Left hindlimb (tissue), 1 donor: ENCODE measurements around the gene CLEC14A.

Source experiments
- DNase-seq: peaks from one replicate; pipeline ENCODE4 v3.0.0-alpha.2; 2018

The CLEC14A gene

DNA sequence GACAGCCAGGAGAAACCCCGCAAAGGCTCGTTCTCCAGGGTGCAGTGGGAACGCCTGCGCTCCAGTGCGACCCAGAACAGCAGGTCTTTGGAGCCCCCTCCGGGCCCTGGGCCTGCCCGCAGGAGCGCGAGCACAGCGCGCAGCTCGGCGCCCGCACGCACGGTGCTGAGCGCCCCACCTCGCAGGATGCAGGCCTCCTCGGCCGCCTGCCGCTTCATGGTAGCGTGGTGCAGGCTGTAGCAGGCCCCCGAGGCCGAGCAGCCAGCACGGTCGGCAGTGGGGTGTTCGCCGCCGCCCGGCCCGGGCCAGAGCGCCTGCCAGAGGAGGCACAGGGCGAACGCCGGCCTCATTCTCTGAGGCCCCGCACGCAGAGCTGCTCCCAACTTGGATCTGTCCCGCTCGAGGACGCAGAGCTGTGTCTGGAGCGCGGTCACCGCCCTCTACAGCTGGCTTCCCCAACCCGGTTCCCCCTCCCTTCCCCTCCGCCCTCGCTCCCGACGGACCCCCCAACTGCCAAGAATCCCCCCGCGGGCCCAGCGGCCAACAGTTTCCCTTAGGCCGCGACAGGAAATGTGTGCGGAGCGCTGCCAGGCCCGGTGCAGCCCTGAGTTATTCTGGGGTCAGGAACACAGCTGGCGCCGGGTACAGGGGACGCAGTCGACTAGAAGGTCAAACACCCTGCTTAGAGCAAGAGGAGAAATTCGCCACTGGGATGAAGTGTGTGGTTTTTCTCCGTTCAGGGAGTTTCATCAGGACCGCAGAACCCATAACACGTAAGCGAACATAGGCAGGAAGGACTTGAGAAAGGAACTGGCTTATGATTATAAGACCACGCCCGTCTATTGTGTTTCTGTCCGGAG lies at the start of gene CLEC14A:
TSS of gene CLEC14A (minus strand) at position 421 of the 860 bp plus-strand sequence. CDS start at position 350, 71 bp downstream.
- DNase-seq: peak; percentile 80

DNA sequence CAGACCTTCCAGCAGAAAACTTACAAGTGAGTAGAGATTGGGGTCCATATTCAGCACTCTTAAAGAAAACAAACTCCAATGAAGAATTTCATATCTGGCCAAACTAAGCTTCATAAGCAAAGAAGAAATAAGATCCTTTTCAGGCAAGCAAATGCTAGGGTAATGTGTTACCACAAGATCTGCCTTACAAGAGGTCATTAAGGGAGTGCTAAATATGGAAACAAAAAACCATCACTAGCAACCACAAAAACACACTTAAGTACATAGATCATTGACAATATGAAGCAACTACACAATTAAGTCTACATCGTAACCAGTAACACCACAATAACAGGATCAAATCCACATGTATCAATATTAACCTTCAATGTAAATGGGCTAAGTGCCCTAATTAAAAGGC lies 47.1 kb upstream of the CLEC14A start:
- DNase-seq: no peak

GRCh38 chr14:38302034-38302433 lies 46.1 kb upstream of the CLEC14A start:
- DNase-seq: no peak

DNA sequence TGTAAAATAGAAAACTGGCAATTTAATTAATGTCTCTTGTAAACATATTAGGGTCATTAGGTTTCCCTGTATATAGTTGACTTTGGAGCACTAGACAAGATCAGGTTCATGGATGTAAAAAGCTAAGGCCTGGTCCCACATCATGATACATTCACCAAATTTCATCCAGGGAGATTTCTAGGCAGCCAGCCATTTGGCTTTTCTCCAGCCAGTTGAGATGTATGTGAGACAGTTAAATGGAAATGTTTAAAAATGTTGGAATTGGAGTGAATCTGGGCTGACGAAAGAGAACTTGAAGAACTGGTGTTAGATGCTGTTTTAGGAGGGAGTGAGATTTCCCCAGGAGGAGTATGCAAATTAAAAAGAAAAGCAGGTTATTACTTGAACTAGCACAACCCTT lies 41.8 kb upstream of the CLEC14A start:
- no peak for DNase-seq

GRCh38 chr14:38291681-38292467 lies 36.0 kb upstream of the CLEC14A start:
- DNase-seq: no peak

DNA sequence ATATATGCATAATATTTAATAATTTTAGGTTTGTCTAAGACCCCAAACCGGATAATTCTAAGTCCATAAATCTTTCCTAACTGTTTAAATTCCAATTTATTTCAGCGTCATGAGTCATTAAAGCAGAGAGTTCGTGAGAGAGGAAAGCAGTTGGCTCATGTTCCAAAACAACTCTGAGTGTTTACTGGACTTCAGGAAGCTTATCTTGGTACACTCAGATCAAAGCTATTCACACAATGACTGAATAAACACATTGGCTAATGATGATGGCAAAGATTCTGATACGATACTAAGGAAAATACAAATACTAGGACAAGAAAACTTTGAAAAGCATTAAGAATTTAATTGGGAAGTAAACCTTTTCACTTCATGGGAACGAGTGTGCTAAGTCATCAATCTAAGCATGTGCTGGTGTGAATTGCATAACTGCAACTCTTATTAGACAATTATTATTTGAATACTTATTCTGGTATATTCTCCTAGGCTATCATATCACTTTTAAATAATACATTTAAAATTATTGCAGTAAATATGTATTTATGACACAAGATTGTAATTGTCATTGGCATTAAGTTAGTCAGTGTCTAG lies 34.8 kb upstream of the CLEC14A start:
- no peak for DNase-seq

DNA sequence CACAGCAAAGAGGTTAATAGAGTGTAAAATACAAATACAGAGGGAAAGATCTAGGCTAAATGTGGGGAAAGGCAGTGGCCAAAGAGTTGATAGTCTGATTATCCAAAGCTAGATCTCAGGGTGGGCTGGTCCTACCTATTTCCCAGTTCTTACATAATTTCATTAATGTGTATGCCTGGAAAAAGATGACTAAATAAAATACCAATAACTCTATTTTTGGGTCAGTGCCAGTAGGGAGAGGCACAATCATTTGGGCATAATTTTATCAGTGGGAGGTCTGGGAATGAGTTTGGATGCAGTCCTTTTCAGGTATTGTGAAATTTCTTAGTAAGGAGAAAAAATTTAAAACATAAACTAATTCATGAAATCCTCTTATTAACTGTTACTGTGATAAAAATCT lies 30.6 kb upstream of the CLEC14A start:
- no peak for DNase-seq

DNA sequence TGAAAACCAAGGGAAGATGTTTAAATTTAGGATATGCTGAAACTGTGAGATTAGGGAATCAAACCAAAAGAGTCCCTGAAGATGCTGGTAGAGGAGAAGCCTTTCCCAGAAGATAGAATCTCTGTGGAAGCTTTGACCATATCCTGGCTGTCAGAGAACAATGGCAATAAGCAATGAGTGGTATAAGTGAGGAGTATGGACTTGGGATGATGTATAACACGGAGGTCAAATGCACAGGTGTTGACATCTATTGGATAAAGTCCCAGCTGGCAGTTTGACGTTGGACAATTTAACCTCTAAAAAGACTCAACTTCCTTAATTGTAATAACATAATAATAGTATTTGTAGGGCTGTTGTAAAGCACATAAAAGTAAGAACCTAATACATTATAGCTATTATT lies 30.1 kb upstream of the CLEC14A start:
- no peak for DNase-seq

- DNase-seq: no peak
Observed at GRCh38 chr14:38282936-38283335, 27.0 kb upstream of the CLEC14A start.

- DNase-seq: no peak
Observed at GRCh38 chr14:38280081-38280480, 24.2 kb upstream of the CLEC14A start.

GRCh38 chr14:38279572-38279971 lies 23.7 kb upstream of the CLEC14A start:
- no peak for DNase-seq

DNA sequence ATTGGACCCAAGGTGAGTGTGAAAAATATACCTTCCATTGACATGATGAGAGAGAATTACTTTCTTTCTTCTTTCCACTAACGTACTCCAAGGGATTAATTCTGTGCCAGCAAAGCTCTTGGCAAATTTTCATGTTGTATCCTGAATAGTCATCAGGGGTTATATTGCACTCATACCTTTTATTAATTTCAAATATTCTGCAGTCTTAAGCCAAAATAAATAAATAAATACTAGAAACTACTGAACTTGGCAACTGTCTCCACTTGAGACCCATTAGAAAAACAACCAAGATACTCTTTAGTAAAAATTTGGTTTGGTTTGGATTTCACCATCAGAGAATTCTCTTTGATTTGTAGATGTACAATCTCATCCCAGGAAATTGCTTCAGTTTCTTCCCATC lies 22.1 kb upstream of the CLEC14A start:
- no peak for DNase-seq

- DNase-seq: no peak
Observed at GRCh38 chr14:38262844-38263243, 7.0 kb upstream of the CLEC14A start.

GRCh38 chr14:38261620-38262019 lies 5.7 kb upstream of the CLEC14A start:
- no peak for DNase-seq

DNA sequence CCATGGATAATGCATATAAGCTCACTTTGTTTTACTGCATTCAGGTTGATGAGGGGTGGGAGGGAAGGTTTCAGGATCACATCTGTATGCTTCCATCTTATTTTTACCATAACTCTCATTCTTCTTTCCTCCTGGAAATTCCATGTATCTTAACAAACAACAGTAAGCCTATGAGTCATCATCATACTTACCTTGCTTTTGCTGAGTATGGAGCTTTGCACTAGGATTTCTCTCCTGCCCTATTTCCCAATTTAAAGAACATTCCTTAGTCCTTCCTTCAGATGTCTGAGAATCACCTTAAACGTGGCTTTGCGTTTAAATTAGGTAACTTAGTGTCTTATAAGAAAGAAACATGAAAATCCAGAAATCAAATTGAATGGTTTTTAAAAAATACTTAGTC lies 1.6 kb upstream of the CLEC14A start:
- DNase-seq: no peak

GRCh38 chr14:38256533-38256840 lies 594 bp upstream of the CLEC14A start:
- peak; percentile 78 for DNase-seq

DNA sequence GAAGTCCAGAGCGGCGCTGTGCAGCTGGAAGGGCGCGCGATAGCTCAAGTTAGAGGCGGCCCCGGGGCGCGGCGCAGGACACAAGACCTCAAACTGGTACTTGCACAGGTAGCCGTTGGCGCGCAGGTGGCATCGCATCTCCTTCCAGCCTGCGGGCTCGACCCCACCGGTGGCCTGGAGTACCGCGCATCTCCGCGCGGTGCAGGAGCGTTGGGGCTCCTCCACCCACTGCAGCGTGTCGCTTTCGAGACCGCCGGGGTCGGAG lies 553 bp downstream of the CLEC14A start:
- DNase-seq: peak; percentile 46

DNA sequence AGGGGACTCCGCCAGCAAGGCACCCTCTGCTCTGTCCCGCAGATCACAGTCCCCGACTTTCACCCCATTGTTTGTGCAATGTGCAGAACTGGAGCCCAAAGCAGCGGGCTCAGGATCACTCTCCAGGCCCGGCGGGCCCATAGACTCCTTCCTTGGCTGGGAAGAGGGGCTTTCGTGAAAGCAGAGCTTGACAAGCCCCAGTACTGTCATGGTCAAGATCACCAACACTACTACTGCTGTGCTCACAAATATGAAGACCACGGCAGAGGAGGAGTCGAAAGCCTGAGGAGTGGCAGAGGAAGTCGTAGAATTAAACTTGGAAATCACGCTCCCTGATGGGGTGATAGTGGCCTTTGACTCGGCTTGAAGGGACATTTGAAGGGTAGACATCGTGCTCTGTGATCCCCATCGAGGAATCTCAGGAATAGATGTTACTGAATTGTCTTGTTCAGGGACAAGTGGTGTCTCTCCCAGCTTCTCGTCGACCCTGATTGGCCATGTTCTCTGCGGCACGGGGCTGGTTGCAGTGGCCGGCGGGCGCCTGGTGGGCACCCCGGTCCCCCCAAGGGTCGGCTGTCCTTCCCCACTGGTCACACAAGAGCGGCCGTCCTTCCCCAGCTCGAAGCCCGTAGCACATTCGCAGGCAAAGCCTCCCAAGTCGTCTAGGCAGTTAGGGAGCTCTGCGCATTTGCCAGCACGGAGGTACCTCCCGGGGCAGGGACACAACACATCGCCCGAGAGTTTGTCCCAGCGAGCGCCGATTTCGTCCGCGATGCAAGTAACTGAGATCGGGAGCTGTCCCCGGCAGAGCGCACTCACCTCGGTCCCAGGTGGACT lies 1.1 kb downstream of the CLEC14A start:
- DNase-seq: no peak

- no peak for DNase-seq
Observed at GRCh38 chr14:38253676-38254075, 2.2 kb downstream of the CLEC14A start.

DNA sequence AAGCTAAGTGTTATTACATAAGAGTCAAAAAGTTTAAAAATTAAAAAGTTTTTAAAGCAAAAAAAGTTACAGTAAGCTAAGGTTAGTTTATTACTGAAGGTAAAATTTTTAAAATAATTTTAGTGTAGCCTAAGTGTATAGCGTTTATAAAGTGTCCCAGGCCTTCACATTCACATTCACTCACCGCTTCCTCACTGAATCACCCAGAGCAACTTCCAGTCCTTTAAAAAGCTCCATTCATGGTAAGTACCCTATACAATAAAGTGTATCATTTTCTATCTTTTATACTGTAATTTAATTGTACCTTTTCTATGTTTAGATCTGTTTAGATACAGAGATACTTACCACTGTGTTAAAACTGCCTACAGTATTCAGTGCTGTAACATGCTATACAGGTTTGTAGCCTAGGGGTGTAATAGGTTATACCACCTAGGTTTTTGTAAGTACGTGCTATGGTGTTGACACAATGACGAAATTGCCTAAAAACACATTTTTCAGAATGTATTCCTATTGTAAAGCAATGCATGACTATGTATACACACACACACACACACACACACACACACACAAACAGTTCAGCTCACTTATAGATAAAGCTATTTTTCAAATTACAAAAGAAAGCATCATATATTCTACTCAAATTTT lies 3.7 kb downstream of the CLEC14A start:
- no peak for DNase-seq

DNA sequence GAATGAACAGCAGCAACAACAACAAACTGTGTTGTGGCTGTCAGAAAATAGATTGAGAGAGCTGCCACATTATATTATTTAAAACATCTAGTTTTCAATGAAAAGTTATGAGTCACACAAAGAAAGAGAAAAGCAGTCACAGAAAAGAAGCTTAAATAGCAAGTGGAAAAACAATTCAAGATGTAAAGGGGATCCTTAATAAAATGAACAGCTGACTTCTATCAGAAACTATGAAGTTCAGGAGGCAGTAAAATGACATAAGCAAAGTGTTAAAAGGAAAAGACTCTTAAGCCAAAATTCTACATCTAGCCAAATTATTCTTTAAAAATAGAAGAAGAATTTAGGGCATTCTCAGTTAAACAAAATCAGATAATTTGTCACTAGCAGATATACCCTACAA lies 5.6 kb downstream of the CLEC14A start:
- DNase-seq: no peak

DNA sequence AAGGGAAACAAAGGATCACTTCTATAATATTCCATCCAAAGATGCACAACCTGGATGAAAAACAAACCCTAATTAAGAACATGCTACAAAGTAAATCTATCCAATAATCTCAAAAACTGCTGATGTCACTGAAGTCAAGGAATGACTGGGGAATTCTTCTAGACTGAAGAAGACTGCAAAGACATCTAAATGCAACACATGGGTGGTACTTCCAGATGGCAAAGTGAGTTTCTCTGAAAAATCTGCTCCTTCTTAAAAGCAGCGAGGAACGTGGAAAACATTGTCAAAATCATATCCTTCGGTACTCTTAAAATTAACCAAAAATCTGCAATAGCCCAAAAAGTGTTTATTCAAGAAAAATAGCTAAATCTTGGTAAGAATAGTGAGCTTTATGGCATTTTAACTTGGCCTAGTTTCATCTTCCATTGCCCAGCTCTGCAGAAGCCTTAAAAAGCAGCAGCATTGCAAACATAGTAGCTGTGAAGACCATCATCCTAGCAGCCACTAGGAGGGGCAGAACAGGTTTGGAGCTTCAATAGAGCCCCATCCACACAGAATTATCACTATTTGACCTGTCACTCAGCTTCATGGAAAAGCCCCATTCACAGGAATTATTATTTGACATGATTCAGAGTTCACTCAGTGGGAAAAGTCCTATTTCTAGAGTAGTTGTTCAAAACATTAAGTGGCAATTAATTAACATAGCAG lies 7.4 kb downstream of the CLEC14A start:
- no peak for DNase-seq
